ENCODE results near the gene MFAP5.

DNA sequence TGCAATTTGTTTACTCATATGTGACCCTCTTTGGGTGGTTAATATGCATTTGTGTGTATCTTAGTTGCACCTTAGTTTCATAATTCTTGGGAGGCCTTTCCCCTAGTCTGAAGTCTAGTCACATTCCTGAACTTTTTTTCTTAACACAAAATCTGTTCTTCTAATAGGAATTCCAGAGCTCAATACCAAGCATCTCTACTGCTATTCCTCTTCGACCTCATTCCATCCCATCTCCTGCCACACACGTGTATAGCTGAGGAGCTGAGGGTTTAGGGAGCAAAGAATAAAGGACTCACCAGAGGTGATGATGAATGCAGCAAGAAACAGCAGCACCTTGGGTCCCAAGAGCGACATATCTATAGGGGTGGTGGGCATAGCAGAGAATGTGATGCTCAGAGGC, 875 bp downstream of the MFAP5 start:
- no peak for TF ChIP-seq POLR2A (IDR thresholded peaks at IDR 0.05)
- no peak for TF ChIP-seq POLR2AphosphoS5 (IDR thresholded peaks at IDR 0.05)
- TF ChIP-seq, protein P1, sequence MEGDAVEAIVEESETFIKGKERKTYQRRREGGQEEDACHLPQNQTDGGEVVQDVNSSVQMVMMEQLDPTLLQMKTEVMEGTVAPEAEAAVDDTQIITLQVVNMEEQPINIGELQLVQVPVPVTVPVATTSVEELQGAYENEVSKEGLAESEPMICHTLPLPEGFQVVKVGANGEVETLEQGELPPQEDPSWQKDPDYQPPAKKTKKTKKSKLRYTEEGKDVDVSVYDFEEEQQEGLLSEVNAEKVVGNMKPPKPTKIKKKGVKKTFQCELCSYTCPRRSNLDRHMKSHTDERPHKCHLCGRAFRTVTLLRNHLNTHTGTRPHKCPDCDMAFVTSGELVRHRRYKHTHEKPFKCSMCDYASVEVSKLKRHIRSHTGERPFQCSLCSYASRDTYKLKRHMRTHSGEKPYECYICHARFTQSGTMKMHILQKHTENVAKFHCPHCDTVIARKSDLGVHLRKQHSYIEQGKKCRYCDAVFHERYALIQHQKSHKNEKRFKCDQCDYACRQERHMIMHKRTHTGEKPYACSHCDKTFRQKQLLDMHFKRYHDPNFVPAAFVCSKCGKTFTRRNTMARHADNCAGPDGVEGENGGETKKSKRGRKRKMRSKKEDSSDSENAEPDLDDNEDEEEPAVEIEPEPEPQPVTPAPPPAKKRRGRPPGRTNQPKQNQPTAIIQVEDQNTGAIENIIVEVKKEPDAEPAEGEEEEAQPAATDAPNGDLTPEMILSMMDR (IDR thresholded peaks at IDR 0.05) = no peak

Data from gastroesophageal sphincter (tissue), 3 donors.